DND-41 (cell line): ENCODE results near the gene EDA.

Experiments
- EZH2 ChIP-seq: IDR thresholded peaks from 3 replicates; pipeline ENCODE4 v1.6.1; 2012; ENCODE audit warnings: borderline replicate concordance, low read depth, mild to moderate bottlenecking, moderate library complexity, low read length, inconsistent platforms; ENCODE audit not compliant: severe bottlenecking
- TF ChIP-seq, protein P1 (sequence below): IDR thresholded peaks from 2 replicates; pipeline ENCODE4 v1.5.1; 2012; ENCODE audit warnings: borderline replicate concordance, low read length, moderate library complexity, mild to moderate bottlenecking; ENCODE audit not compliant: poor library complexity, severe bottlenecking; ENCODE audit errors: extremely low read depth

DNA sequence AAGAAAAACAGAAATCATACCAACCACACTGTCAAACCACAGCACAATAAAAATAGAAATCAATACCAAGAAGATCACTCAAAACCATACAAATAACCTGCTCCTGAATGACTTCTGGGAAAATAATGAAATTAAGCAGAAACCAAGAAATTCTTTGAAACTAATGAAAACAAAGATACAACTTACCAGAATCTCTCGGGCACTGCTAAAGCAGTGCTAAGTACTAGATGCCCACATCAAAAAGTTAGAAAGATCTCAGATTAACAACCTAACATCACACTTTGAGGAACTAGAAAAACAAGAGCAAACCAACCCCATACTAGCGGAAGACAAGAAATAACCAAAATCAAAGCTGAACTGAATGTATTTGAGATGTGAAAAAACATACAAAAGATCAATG, 400.6 kb downstream of the EDA start:
- TF ChIP-seq, protein P1, sequence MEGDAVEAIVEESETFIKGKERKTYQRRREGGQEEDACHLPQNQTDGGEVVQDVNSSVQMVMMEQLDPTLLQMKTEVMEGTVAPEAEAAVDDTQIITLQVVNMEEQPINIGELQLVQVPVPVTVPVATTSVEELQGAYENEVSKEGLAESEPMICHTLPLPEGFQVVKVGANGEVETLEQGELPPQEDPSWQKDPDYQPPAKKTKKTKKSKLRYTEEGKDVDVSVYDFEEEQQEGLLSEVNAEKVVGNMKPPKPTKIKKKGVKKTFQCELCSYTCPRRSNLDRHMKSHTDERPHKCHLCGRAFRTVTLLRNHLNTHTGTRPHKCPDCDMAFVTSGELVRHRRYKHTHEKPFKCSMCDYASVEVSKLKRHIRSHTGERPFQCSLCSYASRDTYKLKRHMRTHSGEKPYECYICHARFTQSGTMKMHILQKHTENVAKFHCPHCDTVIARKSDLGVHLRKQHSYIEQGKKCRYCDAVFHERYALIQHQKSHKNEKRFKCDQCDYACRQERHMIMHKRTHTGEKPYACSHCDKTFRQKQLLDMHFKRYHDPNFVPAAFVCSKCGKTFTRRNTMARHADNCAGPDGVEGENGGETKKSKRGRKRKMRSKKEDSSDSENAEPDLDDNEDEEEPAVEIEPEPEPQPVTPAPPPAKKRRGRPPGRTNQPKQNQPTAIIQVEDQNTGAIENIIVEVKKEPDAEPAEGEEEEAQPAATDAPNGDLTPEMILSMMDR = no peak
- TF ChIP-seq EZH2 = no peak
